ENCODE results near the gene CPNE7.

GRCh38 chr16:89619840-89620239 lies 44.3 kb downstream of the CPNE7 start:
- TF ChIP-seq CTCF (IDR thresholded peaks at IDR 0.05; ENCODE audit: low read depth, low read length) (no peak), POLR2A (IDR thresholded peaks at IDR 0.05; ENCODE audit: extremely low read depth, insufficient read length) (no peak)
